ENCODE measurements around the gene IL5.
"Not testable (repeated sequence)": the region's sequence is repeated elsewhere in the genome, so short reads cannot be mapped to it uniquely, and the experiment has no call there.

IL5 gene

DNA sequence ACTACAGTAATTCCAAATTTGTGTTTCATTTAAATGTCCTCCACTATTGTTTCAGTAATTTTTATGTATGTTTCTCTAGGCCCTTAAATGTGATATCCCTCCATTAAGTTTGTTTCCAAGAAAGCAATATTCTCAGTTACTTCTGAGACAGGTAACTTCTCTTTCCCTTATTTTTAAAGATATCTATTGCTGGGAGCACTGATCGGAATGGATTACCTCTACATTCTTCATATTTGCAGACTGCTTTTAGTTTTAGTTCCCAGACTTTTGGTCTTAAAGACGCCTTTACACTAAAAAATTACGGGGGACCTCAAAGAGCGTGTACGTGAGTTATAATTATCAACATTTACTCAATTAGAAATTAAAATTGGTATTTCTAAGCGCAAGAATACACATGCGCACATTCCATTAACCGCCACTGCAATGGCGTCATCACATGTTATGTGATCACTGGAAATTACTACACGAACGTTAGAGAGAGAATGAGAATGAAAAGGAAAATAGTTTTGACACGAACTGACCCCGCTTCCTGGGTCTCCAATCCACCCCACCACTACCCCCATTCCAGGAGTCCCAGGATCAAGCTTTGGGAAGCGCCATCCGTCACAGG, 12.9 kb upstream of the IL5 start:
- no peaks in the 10 kb centered on the region; the same call in 1 of the 2 replicates for H3K36me3 ChIP-seq (ENCODE audit: insufficient read depth)
- H3K4me3 ChIP-seq (IDR thresholded peaks at IDR 0.05; ENCODE audit: insufficient read depth, low read depth, low read length) = no peak overlapping the region
- peak overlapping the region; percentile 76; the same call in 1 of the 2 replicates for H3K9ac ChIP-seq
- no peaks in the 10 kb centered on the region for H4K20me1 ChIP-seq (ENCODE audit: insufficient read depth)
- H3K27me3 ChIP-seq (ENCODE audit: insufficient read depth, low read depth) = no peaks in the 10 kb centered on the region
- H3K79me2 ChIP-seq (ENCODE audit: insufficient read depth, low read depth) = peaks cover 33% of the 10 kb centered on the region
- TF ChIP-seq, protein P1, sequence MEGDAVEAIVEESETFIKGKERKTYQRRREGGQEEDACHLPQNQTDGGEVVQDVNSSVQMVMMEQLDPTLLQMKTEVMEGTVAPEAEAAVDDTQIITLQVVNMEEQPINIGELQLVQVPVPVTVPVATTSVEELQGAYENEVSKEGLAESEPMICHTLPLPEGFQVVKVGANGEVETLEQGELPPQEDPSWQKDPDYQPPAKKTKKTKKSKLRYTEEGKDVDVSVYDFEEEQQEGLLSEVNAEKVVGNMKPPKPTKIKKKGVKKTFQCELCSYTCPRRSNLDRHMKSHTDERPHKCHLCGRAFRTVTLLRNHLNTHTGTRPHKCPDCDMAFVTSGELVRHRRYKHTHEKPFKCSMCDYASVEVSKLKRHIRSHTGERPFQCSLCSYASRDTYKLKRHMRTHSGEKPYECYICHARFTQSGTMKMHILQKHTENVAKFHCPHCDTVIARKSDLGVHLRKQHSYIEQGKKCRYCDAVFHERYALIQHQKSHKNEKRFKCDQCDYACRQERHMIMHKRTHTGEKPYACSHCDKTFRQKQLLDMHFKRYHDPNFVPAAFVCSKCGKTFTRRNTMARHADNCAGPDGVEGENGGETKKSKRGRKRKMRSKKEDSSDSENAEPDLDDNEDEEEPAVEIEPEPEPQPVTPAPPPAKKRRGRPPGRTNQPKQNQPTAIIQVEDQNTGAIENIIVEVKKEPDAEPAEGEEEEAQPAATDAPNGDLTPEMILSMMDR (conservative IDR thresholded peaks at IDR 0.05; ENCODE audit: low read depth, low read length) = no peak
- peak overlapping the region; percentile 67 for H2AFZ ChIP-seq (ENCODE audit: low read depth)
- peak overlapping the region; percentile 59 for H3K27ac ChIP-seq
- H3K4me2 ChIP-seq = peak overlapping the region; percentile 96
- peaks cover 21% of the 10 kb centered on the region for H3K4me1 ChIP-seq (ENCODE audit: low read depth, poor library complexity, severe bottlenecking)

DNA sequence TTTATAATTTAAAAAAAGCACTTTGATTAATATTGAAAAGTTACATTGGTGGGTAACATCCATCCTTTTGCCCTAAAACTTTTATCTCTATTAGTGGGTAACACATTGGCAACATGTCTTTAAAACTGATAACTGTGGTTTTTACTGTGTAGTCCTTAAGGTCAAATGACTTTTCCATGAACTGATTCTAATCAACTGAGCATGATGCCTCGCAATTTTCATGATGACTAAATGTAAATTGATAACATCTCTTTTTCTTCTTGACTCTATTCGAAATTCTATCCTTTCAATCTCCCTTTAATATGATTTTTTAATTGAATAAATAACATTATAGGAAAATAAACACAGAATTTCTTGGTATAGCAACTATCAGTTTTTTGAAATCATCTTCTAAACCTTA, 6.3 kb upstream of the IL5 start:
- H3K36me3 ChIP-seq (ENCODE audit: insufficient read depth) = no peaks in the 10 kb centered on the region
- no peaks in the 10 kb centered on the region for H3K79me2 ChIP-seq (ENCODE audit: insufficient read depth, low read depth)
- H3K4me2 ChIP-seq = no peak overlapping the region
- TF ChIP-seq, protein P1 (conservative IDR thresholded peaks at IDR 0.05; ENCODE audit: low read depth, low read length) = no peak
- H3K4me3 ChIP-seq (IDR thresholded peaks at IDR 0.05; ENCODE audit: insufficient read depth, low read depth, low read length) = no peak overlapping the region
- no peak overlapping the region for H2AFZ ChIP-seq (ENCODE audit: low read depth)
- no peak overlapping the region for H3K27ac ChIP-seq
- H4K20me1 ChIP-seq (ENCODE audit: insufficient read depth) = no peaks in the 10 kb centered on the region
- no peak overlapping the region for H3K9ac ChIP-seq
- H3K4me1 ChIP-seq (ENCODE audit: low read depth, poor library complexity, severe bottlenecking) = peaks cover 11% of the 10 kb centered on the region
- no peaks in the 10 kb centered on the region for H3K27me3 ChIP-seq (ENCODE audit: insufficient read depth, low read depth)

DNA sequence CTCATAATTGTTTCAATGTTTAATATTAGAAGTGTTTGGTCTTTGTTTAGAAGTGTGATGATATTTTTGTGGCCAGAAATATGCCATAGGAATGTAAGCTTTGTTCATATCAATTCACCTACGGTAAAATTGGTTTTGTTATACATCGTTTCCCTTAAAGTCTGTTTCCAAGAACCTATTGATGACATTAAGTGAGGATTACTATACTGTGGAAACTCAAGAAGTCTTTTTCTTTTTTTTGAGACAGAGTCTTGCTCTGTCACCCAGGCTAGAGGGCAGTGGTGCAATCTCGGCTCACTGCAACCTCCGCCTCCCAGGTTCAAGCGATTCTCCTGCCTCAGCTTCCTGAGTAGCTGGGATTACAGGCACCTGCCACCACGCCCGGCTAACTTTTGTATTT, 5.5 kb upstream of the IL5 start:
- H2AFZ ChIP-seq (ENCODE audit: low read depth); H3K9ac ChIP-seq; H3K4me2 ChIP-seq; H3K4me3 ChIP-seq (IDR thresholded peaks at IDR 0.05; ENCODE audit: insufficient read depth, low read depth, low read length); H3K79me2 ChIP-seq (ENCODE audit: insufficient read depth, low read depth); H3K27me3 ChIP-seq (ENCODE audit: insufficient read depth, low read depth); H4K20me1 ChIP-seq (ENCODE audit: insufficient read depth); H3K36me3 ChIP-seq (ENCODE audit: insufficient read depth); H3K27ac ChIP-seq: not testable (repeated sequence)
- H3K4me1 ChIP-seq (ENCODE audit: low read depth, poor library complexity, severe bottlenecking) = peaks cover 11% of the 10 kb centered on the region

DNA sequence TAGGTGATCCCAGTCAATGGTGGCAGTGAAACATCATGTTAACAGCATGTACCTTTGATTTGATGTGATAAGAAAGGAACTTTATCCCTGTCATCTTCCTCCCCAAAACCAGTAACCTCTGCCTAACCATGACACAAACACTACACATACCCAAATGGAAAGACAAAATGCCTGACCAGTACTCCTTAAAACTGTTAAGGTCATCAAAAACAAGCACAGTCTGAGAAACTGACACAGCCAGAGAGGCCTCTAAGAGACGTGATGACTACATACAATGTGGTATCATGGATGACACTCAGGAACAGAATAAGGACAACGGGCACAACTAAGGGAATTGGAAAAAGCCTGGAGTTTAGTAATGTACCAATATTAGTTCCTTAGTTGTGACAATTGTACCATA, 3.9 kb upstream of the IL5 start:
- H3K36me3 ChIP-seq (ENCODE audit: insufficient read depth) = no peaks in the 10 kb centered on the region; the same call in 1 of the 2 replicates
- H3K4me2 ChIP-seq = no peak overlapping the region
- H3K27me3 ChIP-seq (ENCODE audit: insufficient read depth, low read depth) = no peaks in the 10 kb centered on the region
- H3K9ac ChIP-seq = no peak overlapping the region
- TF ChIP-seq, protein P1 (conservative IDR thresholded peaks at IDR 0.05; ENCODE audit: low read depth, low read length) = no peak
- no peak overlapping the region for H2AFZ ChIP-seq (ENCODE audit: low read depth)
- no peak overlapping the region for H3K27ac ChIP-seq
- H3K79me2 ChIP-seq (ENCODE audit: insufficient read depth, low read depth) = no peaks in the 10 kb centered on the region
- H3K4me1 ChIP-seq (ENCODE audit: low read depth, poor library complexity, severe bottlenecking) = peaks cover 11% of the 10 kb centered on the region
- no peaks in the 10 kb centered on the region for H4K20me1 ChIP-seq (ENCODE audit: insufficient read depth)
- H3K4me3 ChIP-seq (IDR thresholded peaks at IDR 0.05; ENCODE audit: insufficient read depth, low read depth, low read length) = no peak overlapping the region

DNA sequence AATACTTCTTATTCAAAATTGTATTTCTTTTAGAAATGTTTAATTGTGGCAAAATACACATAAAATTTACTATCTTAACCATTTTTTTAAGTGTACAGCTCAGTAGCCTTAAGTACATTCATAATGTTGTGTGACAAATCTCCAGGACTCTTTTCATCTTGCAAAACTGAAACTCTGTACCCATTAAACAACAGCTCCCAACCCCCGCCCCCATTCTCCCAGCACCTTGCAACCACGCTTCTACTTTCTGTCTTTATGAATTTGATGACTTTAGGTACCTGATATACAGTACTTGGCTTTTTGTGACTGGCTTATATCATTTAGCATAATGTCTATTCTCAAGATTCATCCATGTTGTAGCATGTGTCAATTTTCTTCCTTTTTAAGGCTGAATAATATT, 2.8 kb upstream of the IL5 start:
- no peak overlapping the region for H3K4me2 ChIP-seq
- no peak overlapping the region for H3K9ac ChIP-seq
- H4K20me1 ChIP-seq (ENCODE audit: insufficient read depth) = no peaks in the 10 kb centered on the region
- no peaks in the 10 kb centered on the region for H3K79me2 ChIP-seq (ENCODE audit: insufficient read depth, low read depth)
- H2AFZ ChIP-seq (ENCODE audit: low read depth) = no peak overlapping the region
- H3K4me1 ChIP-seq (ENCODE audit: low read depth, poor library complexity, severe bottlenecking) = peaks cover 11% of the 10 kb centered on the region
- no peaks in the 10 kb centered on the region; the same call in 1 of the 2 replicates for H3K36me3 ChIP-seq (ENCODE audit: insufficient read depth)
- no peaks in the 10 kb centered on the region for H3K27me3 ChIP-seq (ENCODE audit: insufficient read depth, low read depth)
- TF ChIP-seq, protein P1 (conservative IDR thresholded peaks at IDR 0.05; ENCODE audit: low read depth, low read length) = no peak
- no peak overlapping the region for H3K4me3 ChIP-seq (IDR thresholded peaks at IDR 0.05; ENCODE audit: insufficient read depth, low read depth, low read length)
- no peak overlapping the region for H3K27ac ChIP-seq

Measured in KMS-11 (cell line).